ENCODE data around the gene NOP9.

DNA sequence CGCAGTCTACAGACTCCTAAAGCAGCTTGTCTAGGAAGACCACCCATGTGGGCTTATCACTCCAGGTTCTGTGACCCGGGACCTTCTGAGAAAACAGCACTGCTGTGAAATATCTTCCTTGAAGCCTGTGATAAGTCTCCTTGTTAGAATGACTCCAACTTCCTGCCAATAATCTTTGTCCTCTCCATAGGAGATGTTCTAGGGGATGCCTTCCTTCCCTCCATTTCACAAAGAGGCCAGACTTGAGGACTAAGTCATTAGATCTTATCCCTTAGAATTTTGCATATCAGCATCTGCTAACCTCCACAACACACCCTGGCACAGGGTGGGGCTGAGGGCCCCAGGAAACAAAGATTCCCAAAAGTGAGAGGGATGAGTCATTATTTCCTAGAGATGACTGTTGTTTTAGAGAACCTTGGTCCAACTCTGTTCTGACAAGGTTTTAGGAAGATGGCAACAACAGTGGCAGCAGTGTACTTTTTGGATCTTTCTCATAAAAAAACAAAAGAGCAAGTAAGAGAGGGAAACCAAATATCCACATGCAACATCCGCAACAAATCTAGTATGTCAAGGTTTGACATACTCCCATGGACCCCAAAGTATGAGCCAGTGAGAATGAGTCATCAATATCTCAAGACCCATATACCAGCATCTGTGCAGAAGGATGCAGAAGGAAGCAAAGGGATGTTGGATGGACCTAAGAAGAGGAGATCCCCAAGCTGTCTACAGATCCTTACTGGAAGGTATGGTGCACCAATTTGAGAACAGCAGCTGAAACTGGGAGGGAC is 17.7 kb downstream of the NOP9 start:
- no peak for TF ChIP-seq EZH2 (IDR thresholded peaks at IDR 0.05; ENCODE audit: borderline replicate concordance)
- TF ChIP-seq, protein P1, sequence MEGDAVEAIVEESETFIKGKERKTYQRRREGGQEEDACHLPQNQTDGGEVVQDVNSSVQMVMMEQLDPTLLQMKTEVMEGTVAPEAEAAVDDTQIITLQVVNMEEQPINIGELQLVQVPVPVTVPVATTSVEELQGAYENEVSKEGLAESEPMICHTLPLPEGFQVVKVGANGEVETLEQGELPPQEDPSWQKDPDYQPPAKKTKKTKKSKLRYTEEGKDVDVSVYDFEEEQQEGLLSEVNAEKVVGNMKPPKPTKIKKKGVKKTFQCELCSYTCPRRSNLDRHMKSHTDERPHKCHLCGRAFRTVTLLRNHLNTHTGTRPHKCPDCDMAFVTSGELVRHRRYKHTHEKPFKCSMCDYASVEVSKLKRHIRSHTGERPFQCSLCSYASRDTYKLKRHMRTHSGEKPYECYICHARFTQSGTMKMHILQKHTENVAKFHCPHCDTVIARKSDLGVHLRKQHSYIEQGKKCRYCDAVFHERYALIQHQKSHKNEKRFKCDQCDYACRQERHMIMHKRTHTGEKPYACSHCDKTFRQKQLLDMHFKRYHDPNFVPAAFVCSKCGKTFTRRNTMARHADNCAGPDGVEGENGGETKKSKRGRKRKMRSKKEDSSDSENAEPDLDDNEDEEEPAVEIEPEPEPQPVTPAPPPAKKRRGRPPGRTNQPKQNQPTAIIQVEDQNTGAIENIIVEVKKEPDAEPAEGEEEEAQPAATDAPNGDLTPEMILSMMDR (IDR thresholded peaks at IDR 0.05; ENCODE audit: poor library complexity) = no peak

Measured in hepatocyte (in vitro differentiated cells).